SKM-1 treated with dmso at 0.1 percent for 144 hours (cell line): ENCODE measurements around the gene CD300LD.
A peak's percentile ranks its signal among the peaks of the same experiment; 100 is the strongest.
"Not testable (repeated sequence)": the region's sequence is repeated elsewhere in the genome, so short reads cannot be mapped to it uniquely, and the experiment has no call there.

Source experiments
- DNase-seq: peaks from one replicate; lab custom pipeline; 2025; ENCODE audit not compliant: unreplicated experiment; lab: John Stamatoyannopoulos, UW

Gene CD300LD

GRCh38 chr17:74592087-74592990, at the start of gene CD300LD:
Gene CD300LD (minus strand): TSS chr17:74592283. CDS start chr17:74592202, 81 bp downstream.
- DNase-seq: peak; percentile 55

GRCh38 chr17:74641224-74641957, 49.3 kb upstream of the CD300LD start:
- DNase-seq: no peak

GRCh38 chr17:74639704-74640151, 47.6 kb upstream of the CD300LD start:
- peak; percentile 27 for DNase-seq

- no peak for DNase-seq
Observed at GRCh38 chr17:74637926-74638325, 45.8 kb upstream of the CD300LD start.

DNA sequence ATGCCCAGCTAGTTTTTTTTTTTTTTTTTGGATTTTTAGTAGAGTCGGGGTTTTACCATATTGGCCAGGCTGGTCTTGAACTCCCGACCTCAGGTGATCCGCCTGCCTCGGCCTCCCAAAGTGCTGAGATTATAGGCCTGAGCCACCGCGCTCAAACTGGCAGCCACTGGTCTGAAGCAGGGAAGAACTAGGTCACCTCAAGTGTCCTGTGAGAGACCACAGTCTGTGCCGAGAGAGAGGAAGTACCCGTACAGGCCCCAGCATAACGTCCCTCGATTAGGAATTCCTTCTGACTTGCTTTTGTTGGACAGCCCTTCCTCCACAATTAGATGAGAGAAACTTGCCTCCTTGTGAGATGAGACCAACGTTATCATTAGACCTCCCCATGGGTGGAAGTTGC, 45.2 kb upstream of the CD300LD start:
- no peak for DNase-seq

DNA sequence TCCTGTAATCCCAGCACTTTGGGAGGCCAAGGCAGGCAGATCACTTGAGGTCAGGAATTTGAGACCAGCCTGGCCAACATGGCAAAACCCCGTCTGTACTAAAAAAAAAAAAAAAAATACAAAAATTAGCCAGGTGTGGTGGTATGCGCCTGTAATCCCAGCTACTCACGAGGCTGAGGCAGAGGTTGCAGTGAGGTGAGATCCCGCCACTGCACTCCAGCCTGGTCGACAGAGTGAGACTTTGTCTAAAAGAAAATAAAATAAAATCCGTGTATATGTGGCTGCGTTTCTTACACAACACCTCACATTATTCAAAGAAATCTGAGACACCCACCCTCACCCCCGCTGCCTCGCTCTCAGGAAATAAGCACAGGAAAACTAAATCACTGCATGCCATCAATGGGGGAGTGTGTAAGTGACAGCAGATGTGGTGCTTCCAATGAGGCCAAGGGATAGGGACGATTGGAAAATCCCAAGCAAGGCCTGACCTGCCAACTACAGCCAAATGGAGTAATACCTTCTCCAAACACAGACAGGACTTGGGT, 44.5 kb upstream of the CD300LD start:
- DNase-seq: not testable (repeated sequence)

- no peak for DNase-seq
Observed at GRCh38 chr17:74635418-74635817, 43.3 kb upstream of the CD300LD start.

DNA sequence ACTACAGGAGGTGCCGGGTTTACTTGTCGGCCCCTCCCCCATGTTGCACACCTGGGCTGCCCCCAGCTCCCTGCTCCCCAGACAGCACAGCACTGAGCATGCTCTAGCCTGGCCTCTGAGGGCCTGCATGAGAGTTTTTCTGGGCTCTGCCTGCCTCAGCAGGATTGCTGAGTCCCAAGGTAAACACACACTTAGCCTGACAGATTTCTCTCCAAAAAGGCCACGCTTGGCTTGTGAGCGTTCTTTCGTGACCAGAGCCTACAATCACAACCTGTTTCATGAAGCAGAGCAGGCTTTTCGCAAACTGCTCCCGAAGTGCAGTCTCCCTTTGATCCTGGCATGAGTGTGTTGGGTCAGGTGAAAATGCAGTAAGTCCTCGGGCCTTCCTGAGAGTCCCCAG, 41.2 kb upstream of the CD300LD start:
- no peak for DNase-seq

GRCh38 chr17:74632617-74633016, 40.5 kb upstream of the CD300LD start:
- DNase-seq: no peak

DNA sequence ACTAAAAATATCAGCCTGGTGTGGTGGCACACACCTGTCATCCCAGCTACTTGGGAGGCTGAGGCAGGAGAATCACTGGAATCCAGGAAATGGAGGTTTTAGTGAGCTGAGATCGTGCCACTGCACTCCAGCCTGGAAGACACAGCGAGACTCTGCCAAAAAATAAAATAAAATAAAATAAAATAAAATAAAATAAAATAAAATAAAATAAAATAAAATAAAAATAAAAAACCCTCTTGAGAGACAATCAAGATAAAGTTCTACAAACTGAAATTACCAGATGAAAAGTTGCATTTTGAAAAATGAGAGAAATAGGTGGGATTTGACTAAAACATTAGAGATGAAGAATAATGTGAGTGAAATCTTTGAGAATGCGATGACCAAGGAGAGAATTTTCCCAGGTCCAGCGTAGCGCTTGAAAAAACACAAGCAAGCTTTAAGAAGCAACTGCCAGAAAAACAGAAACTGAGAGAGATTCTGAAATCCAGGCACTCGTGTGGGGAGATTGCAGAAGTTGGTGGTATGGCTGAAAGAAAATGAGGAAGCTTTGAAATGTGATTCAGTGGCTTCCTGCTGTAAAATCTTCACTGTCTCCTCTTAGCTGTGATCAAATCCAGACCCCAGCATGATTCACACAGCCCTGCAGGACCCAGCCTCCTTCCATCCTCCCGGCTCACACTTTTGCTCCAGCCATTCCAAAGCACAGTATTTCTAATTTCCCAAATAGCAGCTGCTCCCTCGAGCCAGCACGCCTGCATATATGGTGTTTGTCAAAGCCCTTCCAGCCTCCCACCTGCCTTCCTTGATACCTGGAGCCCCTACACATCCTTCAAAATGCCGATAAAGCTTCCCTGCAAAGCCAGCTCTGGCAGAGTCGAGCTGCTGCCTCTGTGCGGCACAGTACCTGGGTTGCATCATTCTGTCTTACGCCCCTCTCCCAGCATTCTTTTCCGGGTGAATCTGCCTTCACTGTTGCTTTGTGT, 39.7 kb upstream of the CD300LD start:
- DNase-seq: peak; percentile 96

- not testable (repeated sequence) for DNase-seq
Observed at GRCh38 chr17:74630251-74630650, 38.2 kb upstream of the CD300LD start.

- DNase-seq: no peak
Observed at GRCh38 chr17:74625661-74626060, 33.6 kb upstream of the CD300LD start.

DNA sequence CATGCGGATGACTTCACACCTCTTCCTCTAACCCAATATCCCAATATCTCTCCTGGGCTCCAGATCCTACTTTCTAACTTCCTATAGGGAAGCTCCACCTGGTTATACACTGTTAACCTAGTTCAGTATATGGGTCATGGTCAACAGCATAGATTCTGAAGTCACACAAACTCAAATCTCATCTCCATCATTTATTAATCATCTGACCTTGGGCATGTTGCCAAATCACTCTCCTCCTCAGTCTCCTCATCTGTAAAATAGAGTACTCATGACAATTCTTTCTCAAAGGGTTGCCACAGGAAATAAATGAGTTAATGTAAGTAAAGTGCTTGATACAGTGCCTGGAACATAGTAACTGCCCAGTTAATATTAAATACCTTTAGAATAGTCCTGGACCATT, 32.0 kb upstream of the CD300LD start:
- no peak for DNase-seq

DNA sequence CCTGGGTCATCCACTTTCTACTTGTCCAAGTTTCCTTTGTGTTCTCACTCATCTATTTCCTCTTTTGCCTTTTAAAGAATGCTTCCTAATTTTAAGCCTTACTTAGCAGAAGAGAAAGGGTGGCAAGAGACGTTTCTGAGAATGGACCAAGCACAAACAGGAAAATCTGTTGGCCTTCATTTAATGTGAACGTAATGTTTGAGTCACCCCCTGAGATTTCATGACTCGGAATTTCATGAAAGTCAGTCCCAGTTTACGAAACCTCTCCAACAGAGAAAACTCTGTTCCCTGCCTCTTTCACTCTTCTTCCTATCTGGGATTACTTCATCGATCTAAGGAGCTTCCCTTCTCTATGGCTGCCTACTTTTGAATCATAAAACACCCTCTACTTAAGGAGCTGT, 31.6 kb upstream of the CD300LD start, which contains the start of gene CD300E:
Gene CD300E, minus strand, starts transcription at position 46 of the 401 bp plus-strand sequence. CDS start 117 bp downstream, outside the sequence.
- DNase-seq: no peak

DNA sequence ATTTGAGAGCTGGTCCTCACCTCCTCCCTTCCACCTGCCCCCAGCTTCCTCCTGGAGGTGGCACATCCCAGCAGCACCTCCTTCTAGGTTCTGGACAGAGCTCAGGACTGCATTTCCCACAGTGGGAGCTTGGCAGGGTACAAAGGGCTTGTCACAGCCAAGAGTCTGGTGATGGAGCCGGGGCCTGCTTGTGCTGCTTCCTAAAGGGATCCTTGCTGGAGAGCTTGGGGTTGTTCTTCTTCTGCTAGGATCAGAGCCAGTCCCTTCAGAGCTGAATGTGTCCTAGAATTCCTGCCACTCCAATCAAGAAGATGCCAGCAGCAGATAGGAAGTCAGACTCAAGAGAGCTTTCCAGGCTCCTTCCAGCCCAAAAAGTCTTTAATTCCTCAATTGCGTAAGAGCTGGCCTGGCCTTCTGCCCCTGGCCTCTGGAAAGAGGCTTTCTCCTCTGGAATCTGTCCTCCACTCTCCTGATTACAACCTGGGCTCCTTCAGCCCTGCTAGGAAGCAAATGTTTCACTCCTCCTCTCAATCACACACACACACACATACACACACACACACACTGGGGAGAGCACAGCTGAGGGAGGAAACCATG, 27.1 kb upstream of the CD300LD start:
- DNase-seq: no peak

DNA sequence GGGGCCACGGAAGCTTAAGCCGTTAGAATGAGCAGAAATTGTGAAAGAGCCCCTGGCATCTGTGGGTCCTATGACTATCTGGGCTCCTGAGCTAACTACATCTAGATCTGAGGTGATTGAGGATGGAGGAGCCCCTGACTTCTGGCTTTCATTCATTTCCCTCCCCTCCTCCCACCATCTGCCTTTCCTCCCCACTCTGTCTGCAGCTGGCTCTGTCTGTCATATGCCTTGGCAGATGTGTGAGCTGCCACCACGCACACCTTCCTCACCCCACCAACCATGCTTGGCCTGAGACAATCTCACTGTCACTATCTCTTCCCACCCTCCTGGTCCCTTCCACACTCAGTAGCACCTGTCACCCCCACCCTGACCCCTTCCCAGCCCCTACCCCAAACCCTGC, 26.4 kb upstream of the CD300LD start:
- no peak for DNase-seq

- no peak for DNase-seq
Observed at GRCh38 chr17:74616696-74617095, 24.6 kb upstream of the CD300LD start.

GRCh38 chr17:74612046-74612445, 20.0 kb upstream of the CD300LD start:
- no peak for DNase-seq

DNA sequence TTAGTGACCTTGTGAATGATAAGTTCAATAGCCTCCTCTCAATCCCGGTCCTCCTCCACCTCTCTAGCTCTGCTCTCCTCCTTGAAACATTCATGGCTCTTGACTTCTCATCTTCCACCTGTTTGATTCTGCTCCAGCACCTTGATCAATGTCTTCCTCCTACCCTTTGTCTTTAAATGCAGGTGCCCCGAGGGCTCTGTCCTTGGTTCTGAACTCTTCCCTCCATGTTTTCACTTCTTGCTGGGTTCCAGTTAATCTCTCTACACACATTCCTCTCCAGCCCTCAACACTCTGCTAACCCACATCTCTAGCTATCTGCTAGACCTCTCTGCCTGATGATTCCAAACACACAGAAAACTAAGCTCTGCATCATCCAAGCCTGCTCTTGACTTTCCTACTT, 18.0 kb upstream of the CD300LD start:
- DNase-seq: no peak

DNA sequence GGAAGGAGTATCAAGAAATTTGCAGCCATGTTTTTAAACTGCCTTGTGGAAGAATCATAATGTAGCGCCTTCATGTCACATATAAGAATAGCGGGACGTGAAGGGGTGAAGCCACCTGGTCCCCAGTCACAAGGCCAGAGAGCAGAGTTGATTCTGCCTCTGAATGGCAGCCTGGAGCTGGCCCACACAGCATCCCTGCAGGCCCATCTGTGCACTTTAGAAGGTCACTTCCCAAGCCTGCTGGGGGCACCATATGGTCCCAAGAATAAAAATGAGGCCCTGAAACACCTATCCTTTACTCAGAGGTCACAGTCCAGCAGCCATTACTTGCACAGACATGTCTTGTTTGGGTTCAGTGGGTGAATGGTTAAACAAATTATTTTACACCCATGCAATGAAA, 16.4 kb upstream of the CD300LD start:
- DNase-seq: no peak
